HepG2 (cell line): ENCODE results near the gene MFAP2. TPM values are rescaled to one million over a fixed set of nuclear protein-coding genes. Genes with fewer than 3 reads are reported as not detected.

ENCODE experiments used
- ATAC-seq: fragments of 200-7000 bp; cut with Tn5 transposase; 3 replicates; pipeline ENCODE4 v1.9.1; 2020; ENCODE audit warnings: mild to moderate bottlenecking, moderate library complexity
- BruUV-seq: library from RNA; stranded (reverse); fragments of 400-500 nt; replicated peaks from 2 replicates; lab custom pipeline; 2021; lab: Mats Ljungman, UMichigan
- CTCF ChIA-PET: fragments of 300-600 bp; formaldehyde crosslinking; extraction: SDS; loops from one replicate; lab custom pipeline; 2021; ENCODE audit warnings: low total read pairs, inconsistent platforms, low intra/inter-chr PET ratio; lab: Yijun Ruan, JAX
- POLR2A ChIA-PET: fragments of 350-600 bp; sonication (Branson Sonifier 250); formaldehyde crosslinking; loops from one replicate; lab custom pipeline; 2020; ENCODE audit warnings: antibody characterized with exemption, inconsistent platforms; lab: Yijun Ruan, JAX
- DNase-seq: peaks from one replicate; pipeline ENCODE4 v3.0.0-alpha.2; 2015; ENCODE audit warnings: low spot score
- FAIRE-seq: peaks from 3 replicates; lab custom pipeline; 2011; peaks lifted over from hg19 to GRCh38; lab: Jason Lieb, UNC
- H2AFZ ChIP-seq: one replicate; pipeline ENCODE4 v1.6.1; 2011; ENCODE audit warnings: low read length, inconsistent platforms
- H3K27ac ChIP-seq: fragments of 300-600 bp; 3 replicates; pipeline ENCODE4 v1.8.0; 2011; ENCODE audit warnings: mixed run types, mild to moderate bottlenecking, mixed read lengths, low read length, inconsistent platforms; ENCODE audit not compliant: insufficient read depth; ENCODE audit errors: extremely low read length
- H3K27me3 ChIP-seq, 2 experiments: fragments of 200-600 bp in 1 of 2; 2 replicates in 1 of 2; 3 replicates in 1 of 2; pipeline versions ENCODE4 v1.6.0 to v1.8.0; 2011; ENCODE audit warnings: low read length in 2 of 2, mild to moderate bottlenecking in 2 of 2, moderate library complexity in 2 of 2, inconsistent platforms in 1 of 2; ENCODE audit not compliant: insufficient read depth in 2 of 2, control insufficient read depth in 1 of 2
- H3K36me3 ChIP-seq, 2 experiments: fragments of 200-600 bp in 1 of 2; replicated peaks in 1 of 2; 2 replicates in 1 of 2; 3 replicates in 1 of 2; pipeline versions ENCODE4 v1.5.1 to v1.8.0; 2011; ENCODE audit warnings: low read length in 2 of 2, inconsistent platforms in 1 of 2; ENCODE audit not compliant: insufficient read depth in 2 of 2, control insufficient read depth in 1 of 2
- H3K4me1 ChIP-seq: 2 replicates; pipeline ENCODE4 v1.5.1; 2012; ENCODE audit warnings: low read length, inconsistent platforms; ENCODE audit not compliant: insufficient read depth
- H3K4me2 ChIP-seq: 2 replicates; pipeline ENCODE4 v1.6.0; 2011; ENCODE audit warnings: low read depth, low read length, inconsistent platforms
- H3K4me3 ChIP-seq, 3 experiments: fragments of 200-600 bp in 1 of 3; sonication (generic), shearing (Covaris generic) in 1 of 3; replicated peaks in 1 of 3; 2 replicates each; pipeline ENCODE4 v1.5.1; 2011 to 2016; ENCODE audit warnings: low read length in 3 of 3, inconsistent platforms in 2 of 3, low read depth in 2 of 3, mild to moderate bottlenecking in 2 of 3, control low read depth in 1 of 3, mixed read lengths in 1 of 3; ENCODE audit not compliant: insufficient read depth in 1 of 3
- H3K79me2 ChIP-seq: one replicate; pipeline ENCODE4 v1.6.1; 2011; ENCODE audit warnings: low read length, inconsistent platforms; ENCODE audit not compliant: insufficient read depth
- H3K9ac ChIP-seq: 2 replicates; pipeline ENCODE4 v1.6.0; 2011; ENCODE audit warnings: mild to moderate bottlenecking, low read depth, low read length, inconsistent platforms; ENCODE audit not compliant: insufficient read depth
- H3K9me3 ChIP-seq: 2 replicates; pipeline ENCODE4 v1.5.1; 2012; ENCODE audit warnings: mild to moderate bottlenecking, low read length
- H4K20me1 ChIP-seq: 2 replicates; pipeline ENCODE4 v1.6.0; 2011; ENCODE audit warnings: inconsistent platforms, mild to moderate bottlenecking, low read length, moderate library complexity; ENCODE audit not compliant: insufficient read depth
- ESRRA ChIP-seq: sonication (generic); formaldehyde crosslinking; IDR thresholded peaks from 2 replicates; pipeline ENCODE4 v1.5.1; 2020; ENCODE audit warnings: mild to moderate bottlenecking, low read depth, missing genetic modification reagents
- PLRG1 ChIP-seq: fragments of 450-650 bp; conservative IDR thresholded peaks from 2 replicates; pipeline ENCODE4 v1.6.1; 2016
- RARG ChIP-seq: sonication (generic); formaldehyde crosslinking; IDR thresholded peaks from 2 replicates; pipeline ENCODE4 v1.4.0; 2020; ENCODE audit warnings: low read depth, mild to moderate bottlenecking, missing genetic modification reagents
- SRY ChIP-seq: sonication (generic); formaldehyde crosslinking; IDR thresholded peaks from 2 replicates; pipeline ENCODE4 v1.8.0; 2022; ENCODE audit warnings: mild to moderate bottlenecking, missing genetic modification reagents
- TP53 ChIP-seq: sonication (generic); formaldehyde crosslinking; conservative IDR thresholded peaks from 2 replicates; pipeline ENCODE4 v1.4.0; 2020; ENCODE audit warnings: missing genetic modification reagents
- ZFAT ChIP-seq: sonication (generic); formaldehyde crosslinking; conservative IDR thresholded peaks from 2 replicates; pipeline ENCODE4 v1.8.1; 2023; ENCODE audit warnings: missing genetic modification reagents, inconsistent platforms
- ZKSCAN1 ChIP-seq: fragments of 150-350 bp; IDR thresholded peaks from 2 replicates; pipeline ENCODE4 v1.6.1; 2014; ENCODE audit warnings: low read length
- WGBS: methylation state at CpG from one replicate; pipeline ENCODE4 v1.1.6; 2017; ENCODE audit warnings: low lambda C conversion rate; 5-methylcytosine and 5-hydroxymethylcytosine counted together
- in situ Hi-C: cut with HindIII; loops from 2 replicates; pipeline ENCODE4 v1.10.0; 2017; ENCODE audit warnings: low pct_unique_long_range_greater_than_20kb; ENCODE audit not compliant: extremely low pct_ligation_motif_present
- intact Hi-C: fragments of 100-400 bp; cut with micrococcal nuclease; formaldehyde crosslinking; loops from one replicate; pipeline ENCODE4 v1.10.0; 2022; ENCODE audit not compliant: unreplicated experiment
- polyA plus RNA-seq, 8 experiments: library from polyadenylated mRNA; depleted of rRNA in 3 of 8; stranded (reverse) in 7 of 8; unstranded in 1 of 8; fragments of >200 nt; fragmentation: Illumina TruSeq in 4 of 8; extraction: Trizol in 4 of 8; gene quantifications; 2 replicates each; pipeline versions ENCODE4 v1.2.1 to v1.2.3, GENCODE V29; 2011 to 2016; ENCODE audit warnings: low read depth in 4 of 8, missing spikeins in 1 of 8, mixed read lengths in 1 of 8; ENCODE audit not compliant: insufficient read depth in 1 of 8
- total RNA-seq, 5 experiments: library from RNA; depleted of rRNA; stranded (reverse); fragments of >200 nt; fragmentation: Illumina TruSeq; extraction: Trizol; gene quantifications; 2 replicates each; pipeline ENCODE4 v1.2.3, GENCODE V29; 2016; ENCODE audit warnings: low read depth in 1 of 5
- TF ChIP-seq, protein P1 (sequence below): IDR thresholded peaks from 2 replicates; pipeline ENCODE4 v1.6.1; 2012; ENCODE audit warnings: low read length, improper control_type of control experiment
- TF ChIP-seq, protein P2 (sequence below): sonication (generic); formaldehyde crosslinking; IDR thresholded peaks from 2 replicates; pipeline ENCODE4 v1.4.0; 2020; ENCODE audit warnings: missing genetic modification reagents

Gene MFAP2
- total and polyA plus RNA-seq, 2 of the 13 experiments (the other 11 are each of a cell fraction or from before 2014, with no cell fraction given): 1.1 to 1.4 TPM

GRCh38 chr1:16978139-16978538 lies 2.3 kb downstream of the MFAP2 start:
- ATAC-seq (peak; percentile 19), DNase-seq (no peak)
- H3K27ac ChIP-seq: no peak overlapping the region
- H3K9ac ChIP-seq: no peak overlapping the region
- no peak overlapping the region for H2AFZ ChIP-seq
- no peaks in the 10 kb centered on the region for H3K9me3 ChIP-seq
- H3K79me2 ChIP-seq: no peaks in the 10 kb centered on the region
- no peaks in the 10 kb centered on the region for H3K36me3 ChIP-seq
- 0% methylated on average over 3 of the region's 4 CpGs for WGBS
- TF ChIP-seq PLRG1: no peak
- TF ChIP-seq ZKSCAN1: no peak
- no peak for TF ChIP-seq ZFAT (CRISPR knock-in tag)
- TF ChIP-seq, protein P1, sequence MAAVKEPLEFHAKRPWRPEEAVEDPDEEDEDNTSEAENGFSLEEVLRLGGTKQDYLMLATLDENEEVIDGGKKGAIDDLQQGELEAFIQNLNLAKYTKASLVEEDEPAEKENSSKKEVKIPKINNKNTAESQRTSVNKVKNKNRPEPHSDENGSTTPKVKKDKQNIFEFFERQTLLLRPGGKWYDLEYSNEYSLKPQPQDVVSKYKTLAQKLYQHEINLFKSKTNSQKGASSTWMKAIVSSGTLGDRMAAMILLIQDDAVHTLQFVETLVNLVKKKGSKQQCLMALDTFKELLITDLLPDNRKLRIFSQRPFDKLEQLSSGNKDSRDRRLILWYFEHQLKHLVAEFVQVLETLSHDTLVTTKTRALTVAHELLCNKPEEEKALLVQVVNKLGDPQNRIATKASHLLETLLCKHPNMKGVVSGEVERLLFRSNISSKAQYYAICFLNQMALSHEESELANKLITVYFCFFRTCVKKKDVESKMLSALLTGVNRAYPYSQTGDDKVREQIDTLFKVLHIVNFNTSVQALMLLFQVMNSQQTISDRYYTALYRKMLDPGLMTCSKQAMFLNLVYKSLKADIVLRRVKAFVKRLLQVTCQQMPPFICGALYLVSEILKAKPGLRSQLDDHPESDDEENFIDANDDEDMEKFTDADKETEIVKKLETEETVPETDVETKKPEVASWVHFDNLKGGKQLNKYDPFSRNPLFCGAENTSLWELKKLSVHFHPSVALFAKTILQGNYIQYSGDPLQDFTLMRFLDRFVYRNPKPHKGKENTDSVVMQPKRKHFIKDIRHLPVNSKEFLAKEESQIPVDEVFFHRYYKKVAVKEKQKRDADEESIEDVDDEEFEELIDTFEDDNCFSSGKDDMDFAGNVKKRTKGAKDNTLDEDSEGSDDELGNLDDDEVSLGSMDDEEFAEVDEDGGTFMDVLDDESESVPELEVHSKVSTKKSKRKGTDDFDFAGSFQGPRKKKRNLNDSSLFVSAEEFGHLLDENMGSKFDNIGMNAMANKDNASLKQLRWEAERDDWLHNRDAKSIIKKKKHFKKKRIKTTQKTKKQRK: no peak
- TF ChIP-seq TP53 (CRISPR knock-in tag): no peak
- TF ChIP-seq SRY: no peak
- TF ChIP-seq, protein P2, sequence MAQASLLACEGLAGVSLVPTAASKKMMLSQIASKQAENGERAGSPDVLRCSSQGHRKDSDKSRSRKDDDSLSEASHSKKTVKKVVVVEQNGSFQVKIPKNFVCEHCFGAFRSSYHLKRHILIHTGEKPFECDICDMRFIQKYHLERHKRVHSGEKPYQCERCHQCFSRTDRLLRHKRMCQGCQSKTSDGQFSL: no peak
- no peak for TF ChIP-seq ESRRA (CRISPR knock-in tag)
- no peak for TF ChIP-seq RARG (CRISPR knock-in tag)
- TF ChIP-seq, all 625 proteins: peak for 0
- Histone ChIP-seq H3K4me3 (no peak overlapping the region), H3K4me2 (no peak overlapping the region), H3K4me1 (peaks cover 31% of the 10 kb centered on the region), H4K20me1 (no peaks in the 10 kb centered on the region), H3K27me3 (peaks cover 4 to 32% of the 10 kb centered on the region in 2 experiments; a peak in 4 of 5 replicates)
- no TSS peak for BruUV-seq
- ChIA-PET POLR2A (no interaction called here), CTCF (no interaction called here)
- FAIRE-seq: no peak
- in situ Hi-C loops: no loop called here
- intact Hi-C loops: no loop called here
